Body of pancreas (tissue), 4 donors: ENCODE data around the gene YIPF2.

Source experiments
- POLR2A ChIP-seq, 3 donors: fragments of 450-650 bp; IDR thresholded peaks; one replicate each; pipeline ENCODE4 v1.6.1; 2016; ENCODE audit warnings: antibody characterized with exemption in 3 of 3, mild to moderate bottlenecking in 2 of 3
- TF ChIP-seq, protein P1 (sequence below), 7 experiments: fragments of 450-650 bp in 4 of 7; fragments of 200-600 bp in 3 of 7; sonication (generic) in 3 of 7; IDR thresholded peaks; one replicate each; pipeline ENCODE4 v1.5.1; 2016 to 2019; ENCODE audit warnings: antibody characterized with exemption in 7 of 7

DNA sequence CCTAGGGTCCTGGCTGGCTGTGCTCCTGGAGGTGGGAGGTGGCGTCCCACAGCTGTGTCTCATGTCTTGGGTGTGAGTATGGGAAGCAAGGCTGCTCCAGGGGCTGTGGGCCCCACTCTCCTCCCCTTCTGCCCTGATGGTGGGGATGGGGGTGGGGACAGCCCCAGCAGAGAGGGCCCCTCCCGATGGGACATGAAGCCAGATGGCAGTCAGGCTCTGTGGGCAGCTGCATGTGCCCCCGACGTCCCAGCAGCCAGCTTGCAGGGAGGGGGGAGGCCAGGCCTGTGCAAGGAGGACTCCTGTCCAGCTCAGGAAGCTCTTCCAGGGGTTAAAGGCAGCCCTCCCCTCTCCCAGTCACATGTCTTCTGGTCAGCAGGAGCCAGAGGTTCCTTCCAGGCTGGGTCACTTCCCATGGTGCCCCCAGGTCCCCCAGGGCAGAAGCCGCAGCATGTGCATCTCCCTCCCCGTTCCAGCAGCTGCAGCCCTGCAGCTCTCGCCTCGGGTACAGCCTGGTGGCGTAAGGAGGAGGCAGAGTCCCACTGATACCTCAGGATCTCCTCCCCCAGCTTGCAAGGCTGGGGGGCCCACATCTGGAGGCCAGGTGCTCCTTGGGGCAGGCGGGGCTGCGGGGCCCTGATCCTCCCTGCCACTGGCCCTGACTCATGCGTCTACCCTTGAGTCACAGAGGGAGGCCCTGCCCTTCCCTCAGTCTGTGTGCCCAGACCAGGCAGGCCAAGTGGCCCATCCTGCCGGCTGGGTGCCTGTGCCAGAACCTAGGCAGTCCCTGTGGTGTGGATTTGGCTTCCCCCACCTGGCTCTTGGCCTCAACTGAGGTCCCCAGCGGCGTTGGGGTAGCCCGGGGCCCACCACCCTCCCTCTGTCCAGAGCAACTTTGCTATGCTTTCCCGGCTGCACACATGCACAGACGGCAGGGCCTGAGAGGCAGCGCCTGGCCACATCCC, 13.0 kb downstream of the YIPF2 start:
- no peak for TF ChIP-seq POLR2A (IDR thresholded peaks at IDR 0.05)
- TF ChIP-seq, protein P1, sequence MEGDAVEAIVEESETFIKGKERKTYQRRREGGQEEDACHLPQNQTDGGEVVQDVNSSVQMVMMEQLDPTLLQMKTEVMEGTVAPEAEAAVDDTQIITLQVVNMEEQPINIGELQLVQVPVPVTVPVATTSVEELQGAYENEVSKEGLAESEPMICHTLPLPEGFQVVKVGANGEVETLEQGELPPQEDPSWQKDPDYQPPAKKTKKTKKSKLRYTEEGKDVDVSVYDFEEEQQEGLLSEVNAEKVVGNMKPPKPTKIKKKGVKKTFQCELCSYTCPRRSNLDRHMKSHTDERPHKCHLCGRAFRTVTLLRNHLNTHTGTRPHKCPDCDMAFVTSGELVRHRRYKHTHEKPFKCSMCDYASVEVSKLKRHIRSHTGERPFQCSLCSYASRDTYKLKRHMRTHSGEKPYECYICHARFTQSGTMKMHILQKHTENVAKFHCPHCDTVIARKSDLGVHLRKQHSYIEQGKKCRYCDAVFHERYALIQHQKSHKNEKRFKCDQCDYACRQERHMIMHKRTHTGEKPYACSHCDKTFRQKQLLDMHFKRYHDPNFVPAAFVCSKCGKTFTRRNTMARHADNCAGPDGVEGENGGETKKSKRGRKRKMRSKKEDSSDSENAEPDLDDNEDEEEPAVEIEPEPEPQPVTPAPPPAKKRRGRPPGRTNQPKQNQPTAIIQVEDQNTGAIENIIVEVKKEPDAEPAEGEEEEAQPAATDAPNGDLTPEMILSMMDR (IDR thresholded peaks at IDR 0.05): no peak
